H1 (cell line): ENCODE results near the gene KCNQ1OT1. TPM values are rescaled to one million over a fixed set of nuclear protein-coding genes. Genes with fewer than 3 reads are reported as not detected.

Experiments
- BCL11A ChIP-seq, 2 experiments: IDR thresholded peaks; one replicate each; pipeline ENCODE4 v1.6.1; 2011; ENCODE audit warnings: low read depth in 2 of 2, low read length in 2 of 2, mild to moderate bottlenecking in 2 of 2
- CBX8 ChIP-seq: fragments of 300-800, 300-1000 bp; sonication (generic); IDR thresholded peaks from 2 replicates; pipeline ENCODE4 v1.7.1; 2016; ENCODE audit warnings: low read depth, low read length, borderline replicate concordance
- CEBPB ChIP-seq: IDR thresholded peaks from 2 replicates; pipeline ENCODE4 v1.6.1; 2012; ENCODE audit warnings: low read depth, low read length
- CTCF ChIP-seq, 3 experiments: IDR thresholded peaks; 1 replicate in 2 of 3; 2 replicates in 1 of 3; pipeline versions ENCODE4 v1.5.1 to v1.6.1; 2011; ENCODE audit warnings: low read length in 3 of 3, mild to moderate bottlenecking in 3 of 3, inconsistent platforms in 2 of 3, low read depth in 1 of 3, moderate library complexity in 1 of 3; ENCODE audit not compliant: insufficient read depth in 1 of 3; ENCODE audit errors: control extremely low read depth in 1 of 3
- E2F6 ChIP-seq: IDR thresholded peaks from 2 replicates; pipeline ENCODE4 v1.6.1; 2012; ENCODE audit warnings: inconsistent platforms
- EP300 ChIP-seq, 2 experiments: IDR thresholded peaks; 1 replicate in 1 of 2; 2 replicates in 1 of 2; pipeline ENCODE4 v1.6.1; 2011 to 2012; ENCODE audit warnings: low read depth in 2 of 2, low read length in 2 of 2, mild to moderate bottlenecking in 2 of 2, borderline replicate concordance in 1 of 2, inconsistent platforms in 1 of 2, moderate library complexity in 1 of 2
- GTF2F1 ChIP-seq: IDR thresholded peaks from 2 replicates; pipeline ENCODE4 v1.6.1; 2012; ENCODE audit warnings: low read depth, low read length, improper control_type of control experiment, borderline replicate concordance
- KDM4A ChIP-seq: IDR thresholded peaks from one replicate; pipeline ENCODE4 v1.7.1; 2012; ENCODE audit warnings: low read depth, mild to moderate bottlenecking, moderate library complexity, low read length, inconsistent platforms; ENCODE audit not compliant: severe bottlenecking
- KDM5A ChIP-seq: fragments of 200-600 bp; IDR thresholded peaks from 2 replicates; pipeline ENCODE4 v1.7.1; 2012; ENCODE audit warnings: mild to moderate bottlenecking, low read length, inconsistent platforms, mixed read lengths
- PHF8 ChIP-seq: fragments of 200-600 bp; sonication (generic); conservative IDR thresholded peaks from 2 replicates; pipeline ENCODE4 v1.7.1; 2012; ENCODE audit warnings: low read depth, mild to moderate bottlenecking, inconsistent platforms, low read length, moderate library complexity
- POLR2AphosphoS5 ChIP-seq: IDR thresholded peaks from 2 replicates; pipeline ENCODE4 v1.6.1; 2011; ENCODE audit warnings: low read depth, low read length
- RBBP5 ChIP-seq: IDR thresholded peaks from 2 replicates; pipeline ENCODE4 v1.7.1; 2012; ENCODE audit warnings: low read depth, mild to moderate bottlenecking, inconsistent platforms, low read length, moderate library complexity, borderline replicate concordance
- RFX5 ChIP-seq: IDR thresholded peaks from 2 replicates; pipeline ENCODE4 v1.6.1; 2011; ENCODE audit warnings: low read depth, low read length, improper control_type of control experiment, borderline replicate concordance
- RNF2 ChIP-seq: fragments of 200-900, 300-1000 bp; sonication (generic); IDR thresholded peaks from 2 replicates; pipeline ENCODE4 v1.7.1; 2016; ENCODE audit warnings: borderline replicate concordance, low read depth, mild to moderate bottlenecking, antibody characterized with exemption, low read length; ENCODE audit not compliant: poor library complexity, severe bottlenecking; ENCODE audit errors: missing control alignments
- SP4 ChIP-seq: IDR thresholded peaks from 2 replicates; pipeline ENCODE4 v1.6.1; 2012; ENCODE audit warnings: low read length, inconsistent platforms
- polyA plus RNA-seq, 7 experiments: library from polyadenylated mRNA; depleted of rRNA in 3 of 7; stranded (reverse) in 5 of 7; unstranded in 2 of 7; fragments of >200 nt in 5 of 7; fragments of 200-250 nt in 2 of 7; gene quantifications; 1 replicate in 5 of 7; 2 replicates in 1 of 7; 4 replicates in 1 of 7; pipeline versions ENCODE4 v1.2.1 to v1.2.3, GENCODE V29; 2011 to 2013; ENCODE audit warnings: missing spikeins in 2 of 7, mixed read lengths in 2 of 7
- total RNA-seq: library from RNA; stranded (reverse); fragmentation: NEBNext Ultra II Directional; extraction: Animal tissue kit (Norgen Biotek cat#: 25700); gene quantifications from 2 replicates; pipeline ENCODE4 v1.2.1, GENCODE V29; 2021
- TF ChIP-seq, protein P1 (sequence below): IDR thresholded peaks from 2 replicates; pipeline ENCODE4 v1.6.1; 2012; ENCODE audit warnings: low read length, inconsistent platforms

The KCNQ1OT1 gene
- total and polyA plus RNA-seq, 2 of the 8 experiments (the other 6 are each of a cell fraction or from before 2014, with no cell fraction given) = 0.21 to 1.2 TPM

GRCh38 chr11:2693271-2694261, 6.2 kb downstream of the KCNQ1OT1 start (continued):
- TF ChIP-seq POLR2AphosphoS5 (no peak), EP300 (IDR thresholded peaks at IDR 0.05; ENCODE audit: borderline replicate concordance in 1 of 2, low read depth in 2 of 2, low read length in 2 of 2) (peak in 1 of 2 experiments; percentile 82; a peak in 1 of 3 replicates), KDM5A (no peak), RBBP5 (peak; percentile 87), CEBPB (no peak), PHF8 (no peak; the same call in 1 of the 2 replicates), RFX5 (no peak), CTCF (IDR thresholded peaks at IDR 0.05; ENCODE audit: control extremely low read depth in 1 of 3, insufficient read depth in 1 of 3, low read depth in 1 of 3, low read length in 3 of 3) (peak in 2 of 3 experiments; percentile 13 to 32; a peak in 1 of 4 replicates), E2F6 (0 out of 2 replicates have a peak, but pooled peaks have one; percentile 51), KDM4A (no peak), SP4 (0 out of 2 replicates have a peak, but pooled peaks have one; percentile 27), BCL11A (IDR thresholded peaks at IDR 0.05; ENCODE audit: low read depth in 2 of 2, low read length in 2 of 2) (peak in 1 of 2 experiments; percentile 29), GTF2F1 (no peak), CBX8 (no peak), RNF2 (no peak)
- TF ChIP-seq, protein P1, sequence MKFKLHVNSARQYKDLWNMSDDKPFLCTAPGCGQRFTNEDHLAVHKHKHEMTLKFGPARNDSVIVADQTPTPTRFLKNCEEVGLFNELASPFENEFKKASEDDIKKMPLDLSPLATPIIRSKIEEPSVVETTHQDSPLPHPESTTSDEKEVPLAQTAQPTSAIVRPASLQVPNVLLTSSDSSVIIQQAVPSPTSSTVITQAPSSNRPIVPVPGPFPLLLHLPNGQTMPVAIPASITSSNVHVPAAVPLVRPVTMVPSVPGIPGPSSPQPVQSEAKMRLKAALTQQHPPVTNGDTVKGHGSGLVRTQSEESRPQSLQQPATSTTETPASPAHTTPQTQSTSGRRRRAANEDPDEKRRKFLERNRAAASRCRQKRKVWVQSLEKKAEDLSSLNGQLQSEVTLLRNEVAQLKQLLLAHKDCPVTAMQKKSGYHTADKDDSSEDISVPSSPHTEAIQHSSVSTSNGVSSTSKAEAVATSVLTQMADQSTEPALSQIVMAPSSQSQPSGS = no peak
